Rectal smooth muscle tissue (tissue), 1 donor: ENCODE measurements around the gene ADGRG2.

Experiments
- H3K27ac ChIP-seq: one replicate; pipeline ENCODE4 v1.7.0; 2013; ENCODE audit warnings: low read depth, low read length, inconsistent platforms
- H3K27me3 ChIP-seq: one replicate; pipeline ENCODE4 v1.7.0; 2013; ENCODE audit warnings: low read length; ENCODE audit not compliant: control insufficient read depth, insufficient read depth
- H3K36me3 ChIP-seq: one replicate; pipeline ENCODE4 v1.7.0; 2013; ENCODE audit warnings: low read length; ENCODE audit not compliant: control insufficient read depth, insufficient read depth
- H3K4me1 ChIP-seq: one replicate; pipeline ENCODE4 v1.7.0; 2013; ENCODE audit warnings: low read length; ENCODE audit not compliant: control insufficient read depth, insufficient read depth
- H3K4me3 ChIP-seq: one replicate; pipeline ENCODE4 v1.7.0; 2013; ENCODE audit warnings: low read length
- H3K9ac ChIP-seq: one replicate; pipeline ENCODE4 v1.7.0; 2013; ENCODE audit warnings: low read length

Gene ADGRG2

GRCh38 chrX:19110642-19111041, 11.6 kb downstream of the ADGRG2 start:
- no peaks in the 10 kb centered on the region for H3K27me3 ChIP-seq
- no peaks in the 10 kb centered on the region for H3K4me1 ChIP-seq
- H3K36me3 ChIP-seq = no peaks in the 10 kb centered on the region

DNA sequence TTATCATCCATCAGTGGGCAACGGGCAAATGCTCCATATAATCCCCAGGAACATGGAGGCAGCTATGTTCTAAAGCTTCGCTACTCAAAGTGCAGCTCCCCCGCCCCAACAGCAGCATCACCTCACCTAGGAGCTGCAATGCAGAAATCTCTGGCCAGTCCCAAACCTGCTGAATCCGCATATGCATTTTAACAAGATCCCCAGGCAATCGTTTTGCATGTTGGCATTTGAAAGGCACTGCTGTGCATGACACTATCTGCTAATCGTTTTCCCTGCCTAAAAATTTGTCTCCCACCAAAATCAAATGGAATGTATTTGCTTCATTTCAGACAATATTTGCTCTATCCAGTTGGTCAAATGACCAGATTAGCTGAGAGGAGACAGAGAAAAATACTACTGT, 15.2 kb downstream of the ADGRG2 start:
- no peak overlapping the region for H3K27ac ChIP-seq
- H3K4me3 ChIP-seq = no peak overlapping the region
- no peaks in the 10 kb centered on the region for H3K27me3 ChIP-seq
- H3K4me1 ChIP-seq = no peaks in the 10 kb centered on the region
- H3K9ac ChIP-seq = no peak overlapping the region
- H3K36me3 ChIP-seq = no peaks in the 10 kb centered on the region

More at GRCh38 chrX:19110642-19111041, 11.6 kb downstream of the ADGRG2 start:
- Histone ChIP-seq H3K4me3 (no peak overlapping the region), H3K9ac (no peak overlapping the region), H3K27ac (no peak overlapping the region)

DNA sequence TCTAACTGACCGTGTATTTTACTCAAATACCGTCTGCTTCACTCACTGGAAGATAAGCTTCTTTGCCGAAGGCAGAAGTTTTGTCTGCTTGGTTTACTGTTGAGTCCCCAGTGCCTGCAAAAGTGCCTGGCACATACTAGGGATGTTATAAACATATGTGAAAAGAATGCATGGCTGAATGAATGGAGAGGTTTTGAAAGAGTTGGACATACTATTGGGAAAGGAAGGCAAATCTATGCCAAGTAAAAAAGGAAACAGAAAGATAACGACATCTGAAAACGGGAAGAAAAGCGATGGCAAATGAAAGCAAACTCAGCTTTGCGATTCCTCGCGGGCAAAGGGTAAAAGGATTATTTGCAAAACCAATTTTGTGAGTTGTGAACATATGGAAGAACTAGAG, 21.7 kb downstream of the ADGRG2 start:
- no peaks in the 10 kb centered on the region for H3K4me1 ChIP-seq
- no peak overlapping the region for H3K4me3 ChIP-seq
- H3K9ac ChIP-seq = no peak overlapping the region
- no peaks in the 10 kb centered on the region for H3K36me3 ChIP-seq
- no peaks in the 10 kb centered on the region for H3K27me3 ChIP-seq
- no peak overlapping the region for H3K27ac ChIP-seq

DNA sequence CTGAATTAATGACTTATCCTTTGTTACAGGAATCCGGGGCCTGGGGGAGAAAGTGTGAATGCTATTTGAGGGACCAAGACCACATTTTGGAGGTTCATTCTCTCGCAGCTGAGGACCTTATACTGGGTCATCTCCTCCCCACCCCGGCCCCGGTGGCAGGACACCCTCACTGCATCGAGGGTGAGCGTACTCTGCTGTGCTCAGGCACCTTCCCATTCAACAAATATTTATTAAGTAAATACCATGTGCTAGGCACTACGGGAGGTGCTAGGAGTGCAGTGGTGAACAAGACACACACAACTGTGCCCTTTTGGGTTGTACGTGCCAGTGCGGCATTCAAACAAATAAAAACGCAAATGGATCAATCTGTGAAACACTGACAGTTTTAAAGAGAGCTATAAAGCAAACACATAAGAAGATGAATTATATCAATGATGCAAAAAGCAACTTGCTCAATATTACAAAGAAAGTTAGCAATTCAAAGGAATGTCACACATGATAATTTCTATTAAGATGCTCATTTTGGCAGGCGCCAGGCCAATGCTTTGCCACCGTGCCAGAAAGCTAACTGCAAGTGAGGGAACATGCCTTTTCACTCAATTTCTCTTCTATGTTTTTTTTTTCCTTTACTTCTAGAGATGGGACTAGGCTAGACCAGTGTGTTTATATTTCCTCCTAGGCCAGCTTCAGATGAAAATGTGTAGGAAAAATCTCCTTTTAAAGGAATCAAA, 24.6 kb downstream of the ADGRG2 start:
- no peak overlapping the region for H3K9ac ChIP-seq
- no peaks in the 10 kb centered on the region for H3K4me1 ChIP-seq
- no peak overlapping the region for H3K4me3 ChIP-seq
- H3K36me3 ChIP-seq = no peaks in the 10 kb centered on the region
- no peak overlapping the region for H3K27ac ChIP-seq
- H3K27me3 ChIP-seq = no peaks in the 10 kb centered on the region

DNA sequence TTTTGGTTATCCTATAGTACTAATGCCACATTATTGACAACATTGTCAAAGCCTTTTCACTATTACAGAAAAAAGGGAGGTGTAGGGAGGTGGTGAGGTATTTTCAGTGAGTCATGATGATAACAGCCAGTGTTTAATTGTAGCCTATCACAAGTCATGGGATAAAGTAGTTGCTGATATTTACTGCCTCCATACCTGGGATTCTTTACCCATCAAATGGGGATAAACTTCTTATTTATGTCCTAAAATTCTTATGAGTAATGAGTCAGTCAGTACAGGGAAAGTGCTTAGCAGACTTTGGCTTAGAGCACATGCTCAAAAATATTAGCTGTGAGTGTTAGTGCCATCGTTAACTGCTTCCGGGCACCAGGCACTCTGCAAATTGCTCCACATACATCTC, 25.7 kb downstream of the ADGRG2 start:
- Histone ChIP-seq H3K27me3 (no peaks in the 10 kb centered on the region), H3K4me1 (no peaks in the 10 kb centered on the region), H3K9ac (no peak overlapping the region), H3K36me3 (no peaks in the 10 kb centered on the region), H3K4me3 (no peak overlapping the region), H3K27ac (no peak overlapping the region)

DNA sequence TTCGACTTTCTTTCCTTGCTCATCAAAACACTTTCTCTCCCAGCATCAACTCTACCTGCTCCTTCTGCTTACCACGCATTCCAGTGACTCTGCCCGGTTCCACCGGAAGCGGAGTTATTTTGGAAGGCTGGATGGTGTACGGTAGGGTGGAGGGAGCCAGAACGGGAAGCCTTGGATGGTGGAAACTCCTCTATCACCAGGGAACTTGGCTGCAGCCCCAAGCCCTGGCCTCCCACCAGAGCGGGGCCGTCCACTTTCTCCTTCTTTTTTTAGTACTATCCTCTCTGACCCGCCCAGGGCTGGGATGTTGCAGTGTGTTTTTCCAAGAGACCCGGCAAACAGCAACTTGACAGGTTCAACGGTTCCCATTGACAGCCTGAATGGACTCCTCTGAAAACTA, 27.6 kb downstream of the ADGRG2 start:
- H3K9ac ChIP-seq = no peak overlapping the region
- no peaks in the 10 kb centered on the region for H3K4me1 ChIP-seq
- H3K27me3 ChIP-seq = no peaks in the 10 kb centered on the region
- H3K36me3 ChIP-seq = no peaks in the 10 kb centered on the region
- no peak overlapping the region for H3K27ac ChIP-seq
- no peak overlapping the region for H3K4me3 ChIP-seq

DNA sequence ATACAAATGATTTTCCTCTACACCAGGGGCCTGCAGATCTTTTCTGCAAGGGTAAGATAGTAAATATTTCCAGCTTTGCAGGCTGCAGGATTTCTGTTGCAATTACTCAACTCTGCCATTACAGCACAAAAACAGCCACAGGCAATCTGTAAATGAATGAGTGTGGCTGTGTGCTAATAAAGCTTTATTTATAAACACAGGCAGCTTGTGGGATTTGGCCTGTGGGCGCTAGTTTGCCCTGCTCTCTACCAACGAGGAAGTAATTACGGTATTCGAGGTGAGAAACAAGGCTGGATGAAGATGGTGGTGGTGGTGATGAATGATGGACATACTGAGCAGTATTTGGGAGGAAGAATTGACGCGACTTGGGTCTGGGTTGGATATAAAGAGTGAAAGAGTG, 30.7 kb downstream of the ADGRG2 start:
- Histone ChIP-seq H3K4me3 (no peak overlapping the region), H3K27me3 (no peaks in the 10 kb centered on the region), H3K9ac (no peak overlapping the region), H3K4me1 (no peaks in the 10 kb centered on the region), H3K36me3 (no peaks in the 10 kb centered on the region), H3K27ac (no peak overlapping the region)

- Histone ChIP-seq H3K9ac (no peak overlapping the region), H3K27me3 (no peaks in the 10 kb centered on the region), H3K27ac (no peak overlapping the region), H3K36me3 (no peaks in the 10 kb centered on the region), H3K4me3 (no peak overlapping the region), H3K4me1 (no peaks in the 10 kb centered on the region)
These were observed 32.7 kb downstream of the ADGRG2 start for GRCh38 chrX:19089555-19090040.

- Histone ChIP-seq H3K27me3 (no peaks in the 10 kb centered on the region), H3K27ac (no peak overlapping the region), H3K36me3 (no peaks in the 10 kb centered on the region), H3K9ac (no peak overlapping the region), H3K4me1 (no peaks in the 10 kb centered on the region), H3K4me3 (no peak overlapping the region)
These were observed 36.0 kb downstream of the ADGRG2 start for GRCh38 chrX:19086102-19086772.

GRCh38 chrX:19085666-19086065, 36.6 kb downstream of the ADGRG2 start:
- Histone ChIP-seq H3K4me3 (no peak overlapping the region), H3K9ac (no peak overlapping the region), H3K4me1 (no peaks in the 10 kb centered on the region), H3K27me3 (no peaks in the 10 kb centered on the region), H3K27ac (no peak overlapping the region), H3K36me3 (no peaks in the 10 kb centered on the region)

- Histone ChIP-seq H3K27me3 (no peaks in the 10 kb centered on the region), H3K36me3 (no peaks in the 10 kb centered on the region), H3K4me3 (no peak overlapping the region), H3K9ac (no peak overlapping the region), H3K27ac (no peak overlapping the region), H3K4me1 (no peaks in the 10 kb centered on the region)
These were observed 46.5 kb downstream of the ADGRG2 start for GRCh38 chrX:19075754-19076153.

GRCh38 chrX:19072372-19072771, 49.9 kb downstream of the ADGRG2 start:
- Histone ChIP-seq H3K4me3 (no peak overlapping the region), H3K36me3 (no peaks in the 10 kb centered on the region), H3K9ac (no peak overlapping the region), H3K27me3 (no peaks in the 10 kb centered on the region), H3K4me1 (no peaks in the 10 kb centered on the region), H3K27ac (no peak overlapping the region)

- Histone ChIP-seq H3K27ac (no peak overlapping the region), H3K9ac (no peak overlapping the region), H3K27me3 (no peaks in the 10 kb centered on the region)
These were observed 51.7 kb downstream of the ADGRG2 start for GRCh38 chrX:19070555-19070994.

More at GRCh38 chrX:19070555-19070994, 51.7 kb downstream of the ADGRG2 start:
- H3K4me3 ChIP-seq = no peak overlapping the region
- no peaks in the 10 kb centered on the region for H3K36me3 ChIP-seq
- H3K4me1 ChIP-seq = no peaks in the 10 kb centered on the region
